MM.1S (cell line): ENCODE data around the gene ANK2.

Experiments
- DNase-seq: peaks from one replicate; pipeline ENCODE4 v3.0.0-alpha.2; 2015
- H2AFZ ChIP-seq: fragments of 300-600 bp; sonication (generic); 2 replicates; pipeline ENCODE4 v1.6.0; 2016; ENCODE audit warnings: antibody characterized with exemption, low read length
- H3F3A ChIP-seq: fragments of 300-600 bp; sonication (generic); 2 replicates; pipeline ENCODE4 v1.6.1; 2016; ENCODE audit warnings: mild to moderate bottlenecking, antibody characterized with exemption, low read length, moderate library complexity, mixed read lengths; ENCODE audit not compliant: insufficient read depth
- H3K27ac ChIP-seq: fragments of 300-600 bp; sonication (generic); 2 replicates; pipeline ENCODE4 v1.5.1; 2016; ENCODE audit warnings: mild to moderate bottlenecking, low read length
- H3K27me3 ChIP-seq: fragments of 300-600 bp; sonication (generic); replicated peaks from 2 replicates; pipeline ENCODE4 v1.6.0; 2016; ENCODE audit warnings: low read length; ENCODE audit not compliant: insufficient read depth
- H3K36me3 ChIP-seq: fragments of 300-600 bp; sonication (generic); replicated peaks from 2 replicates; pipeline ENCODE4 v1.6.1; 2016; ENCODE audit warnings: mild to moderate bottlenecking, low read length, mixed read lengths; ENCODE audit not compliant: insufficient read depth
- H3K4me1 ChIP-seq: fragments of 300-600 bp; sonication (generic); 2 replicates; pipeline ENCODE4 v1.6.1; 2016; ENCODE audit warnings: low read length, mixed read lengths
- H3K4me2 ChIP-seq: fragments of 300-600 bp; sonication (generic); 2 replicates; pipeline ENCODE4 v1.6.0; 2016; ENCODE audit warnings: low read depth, low read length
- H3K4me3 ChIP-seq: fragments of 300-600 bp; sonication (generic); 2 replicates; pipeline ENCODE4 v1.5.1; 2016; ENCODE audit warnings: low read length, mixed read lengths
- H3K79me2 ChIP-seq: fragments of 300-600 bp; sonication (generic); 2 replicates; pipeline ENCODE4 v1.6.1; 2016; ENCODE audit warnings: mixed run types, low read length, mixed read lengths
- H3K9ac ChIP-seq: fragments of 300-600 bp; sonication (generic); 2 replicates; pipeline ENCODE4 v1.6.1; 2016; ENCODE audit warnings: low read length, mixed read lengths
- H3K9me2 ChIP-seq: fragments of 300-600 bp; sonication (generic); replicated peaks from 2 replicates; pipeline ENCODE4 v1.6.1; 2016; ENCODE audit warnings: mild to moderate bottlenecking, low read length, mixed read lengths; ENCODE audit not compliant: insufficient read depth
- H3K9me3 ChIP-seq: fragments of 300-600 bp; sonication (generic); replicated peaks from 2 replicates; pipeline ENCODE4 v1.6.1; 2016; ENCODE audit warnings: mild to moderate bottlenecking, low read length, mixed read lengths; ENCODE audit not compliant: insufficient read depth
- H4K20me1 ChIP-seq: fragments of 300-600 bp; sonication (generic); 2 replicates; pipeline ENCODE4 v1.6.1; 2016; ENCODE audit warnings: mild to moderate bottlenecking, low read length, moderate library complexity, mixed read lengths; ENCODE audit not compliant: insufficient read depth
- CTCF ChIP-seq: fragments of 300-600 bp; sonication (generic); IDR thresholded peaks from 2 replicates; pipeline ENCODE4 v1.5.1; 2016; ENCODE audit warnings: antibody characterized with exemption, low read length, mixed read lengths
- EZH2 ChIP-seq: fragments of 300-600 bp; sonication (generic); optimal IDR thresholded peaks from 2 replicates; pipeline ENCODE3; 2017; ENCODE audit warnings: low read depth, mild to moderate bottlenecking, antibody characterized with exemption, low read length, mixed read lengths
- EZH2phosphoT487 ChIP-seq: fragments of 300-600 bp; sonication (generic); IDR thresholded peaks from 2 replicates; pipeline ENCODE4 v1.6.1; 2018; ENCODE audit warnings: antibody characterized with exemption, low read length

Gene ANK2

GRCh38 chr4:113013751-113014150 is 35.7 kb upstream of the ANK2 start:
- Histone ChIP-seq H3K27me3 (no peaks in the 10 kb centered on the region), H3K4me1 (no peaks in the 10 kb centered on the region), H2AFZ (no peak overlapping the region), H3K9ac (no peak overlapping the region), H3F3A (no peaks in the 10 kb centered on the region), H4K20me1 (no peaks in the 10 kb centered on the region), H3K27ac (no peak overlapping the region), H3K9me3 (no peaks in the 10 kb centered on the region), H3K36me3 (no peaks in the 10 kb centered on the region), H3K4me2 (no peak overlapping the region), H3K79me2 (no peaks in the 10 kb centered on the region), H3K4me3 (no peak overlapping the region), H3K9me2 (no peaks in the 10 kb centered on the region)
- no peak for TF ChIP-seq EZH2phosphoT487
- TF ChIP-seq EZH2, result no peak
- TF ChIP-seq CTCF, result no peak
- no peak for DNase-seq

- TF ChIP-seq EZH2 (no peak), CTCF (no peak), EZH2phosphoT487 (no peak)
- Histone ChIP-seq H3K9me3 (no peaks in the 10 kb centered on the region), H3K27me3 (no peaks in the 10 kb centered on the region), H3K9me2 (no peaks in the 10 kb centered on the region), H3K4me1 (no peaks in the 10 kb centered on the region), H3F3A (no peaks in the 10 kb centered on the region), H3K9ac (no peak overlapping the region), H3K79me2 (no peaks in the 10 kb centered on the region), H3K27ac (no peak overlapping the region), H2AFZ (no peak overlapping the region), H3K4me2 (no peak overlapping the region), H3K36me3 (no peaks in the 10 kb centered on the region), H3K4me3 (no peak overlapping the region), H4K20me1 (no peaks in the 10 kb centered on the region)
- DNase-seq, result no peak
Measured at GRCh38 chr4:113016377-113016776, 33.1 kb upstream of the ANK2 start.

GRCh38 chr4:113020966-113021365 is 28.5 kb upstream of the ANK2 start:
- H3K9me3 ChIP-seq, result no peaks in the 10 kb centered on the region
- no peak overlapping the region for H3K27ac ChIP-seq
- no peak overlapping the region for H2AFZ ChIP-seq
- no peaks in the 10 kb centered on the region for H3K9me2 ChIP-seq
- TF ChIP-seq CTCF (no peak), EZH2phosphoT487 (no peak), EZH2 (no peak)
- no peak overlapping the region for H3K4me3 ChIP-seq
- no peaks in the 10 kb centered on the region for H3K36me3 ChIP-seq
- H3K79me2 ChIP-seq, result no peaks in the 10 kb centered on the region
- no peak for DNase-seq
- no peaks in the 10 kb centered on the region for H3K4me1 ChIP-seq
- H3K27me3 ChIP-seq, result no peaks in the 10 kb centered on the region
- no peaks in the 10 kb centered on the region for H3F3A ChIP-seq
- H3K9ac ChIP-seq, result no peak overlapping the region
- H3K4me2 ChIP-seq, result no peak overlapping the region
- H4K20me1 ChIP-seq, result no peaks in the 10 kb centered on the region

- no peaks in the 10 kb centered on the region for H3F3A ChIP-seq
- H3K79me2 ChIP-seq, result no peaks in the 10 kb centered on the region
- H3K4me2 ChIP-seq, result no peak overlapping the region
- H3K9ac ChIP-seq, result no peak overlapping the region
- DNase-seq, result no peak
- H2AFZ ChIP-seq, result no peak overlapping the region
- no peaks in the 10 kb centered on the region for H3K9me3 ChIP-seq
- no peaks in the 10 kb centered on the region for H3K9me2 ChIP-seq
- TF ChIP-seq CTCF, result no peak
- TF ChIP-seq EZH2phosphoT487, result no peak
- no peak for TF ChIP-seq EZH2
- no peak overlapping the region for H3K4me3 ChIP-seq
- H3K36me3 ChIP-seq, result no peaks in the 10 kb centered on the region
- no peaks in the 10 kb centered on the region for H3K27me3 ChIP-seq
- H3K27ac ChIP-seq, result no peak overlapping the region
- H4K20me1 ChIP-seq, result no peaks in the 10 kb centered on the region
- no peaks in the 10 kb centered on the region for H3K4me1 ChIP-seq
Measured at GRCh38 chr4:113024388-113024787, 25.1 kb upstream of the ANK2 start.
